H1 (cell line): ENCODE data around the gene SGPP2. TPM values are rescaled to one million over a fixed set of nuclear protein-coding genes. Genes with fewer than 3 reads are reported as not detected.

Source experiments
- EP300 ChIP-seq, 2 experiments: IDR thresholded peaks; 1 replicate in 1 of 2; 2 replicates in 1 of 2; pipeline ENCODE4 v1.6.1; 2011 to 2012; ENCODE audit warnings: low read depth in 2 of 2, low read length in 2 of 2, mild to moderate bottlenecking in 2 of 2, borderline replicate concordance in 1 of 2, inconsistent platforms in 1 of 2, moderate library complexity in 1 of 2
- FOSL1 ChIP-seq: IDR thresholded peaks from 2 replicates; pipeline ENCODE4 v1.6.1; 2011; ENCODE audit warnings: mild to moderate bottlenecking, low read depth, low read length, moderate library complexity; ENCODE audit not compliant: insufficient read depth
- JUND ChIP-seq: IDR thresholded peaks from 2 replicates; pipeline ENCODE4 v1.6.1; 2011; ENCODE audit warnings: mild to moderate bottlenecking, improper control_type of control experiment, low read length
- RBBP5 ChIP-seq: IDR thresholded peaks from 2 replicates; pipeline ENCODE4 v1.7.1; 2012; ENCODE audit warnings: low read depth, mild to moderate bottlenecking, inconsistent platforms, low read length, moderate library complexity, borderline replicate concordance
- RXRA ChIP-seq: IDR thresholded peaks from 2 replicates; pipeline ENCODE4 v1.6.1; 2011; ENCODE audit warnings: low read depth, mild to moderate bottlenecking, low read length, moderate library complexity; ENCODE audit not compliant: insufficient read depth
- SIN3A ChIP-seq, 2 experiments: IDR thresholded peaks in 1 of 2; conservative IDR thresholded peaks in 1 of 2; 2 replicates each; pipeline ENCODE4 v1.6.1; 2011 to 2012; ENCODE audit warnings: low read length in 2 of 2, improper control_type of control experiment in 1 of 2, low read depth in 1 of 2, mild to moderate bottlenecking in 1 of 2
- polyA plus RNA-seq, 7 experiments: library from polyadenylated mRNA; depleted of rRNA in 3 of 7; stranded (reverse) in 5 of 7; unstranded in 2 of 7; fragments of >200 nt in 5 of 7; fragments of 200-250 nt in 2 of 7; gene quantifications; 1 replicate in 5 of 7; 2 replicates in 1 of 7; 4 replicates in 1 of 7; pipeline versions ENCODE4 v1.2.1 to v1.2.3, GENCODE V29; 2011 to 2013; ENCODE audit warnings: missing spikeins in 2 of 7, mixed read lengths in 2 of 7
- total RNA-seq: library from RNA; stranded (reverse); fragmentation: NEBNext Ultra II Directional; extraction: Animal tissue kit (Norgen Biotek cat#: 25700); gene quantifications from 2 replicates; pipeline ENCODE4 v1.2.1, GENCODE V29; 2021

The SGPP2 gene
- total and polyA plus RNA-seq, 2 of the 8 experiments (the other 6 are each of a cell fraction or from before 2014, with no cell fraction given), result 0.29 TPM; not detected in 1

GRCh38 chr2:222514901-222515300 lies 90.6 kb downstream of the SGPP2 start (continued):
- no peak for TF ChIP-seq FOSL1
- TF ChIP-seq EP300 (IDR thresholded peaks at IDR 0.05; ENCODE audit: borderline replicate concordance in 1 of 2, low read depth in 2 of 2, low read length in 2 of 2), result no peak
- no peak for TF ChIP-seq JUND
- no peak for TF ChIP-seq RBBP5
- no peak for TF ChIP-seq RXRA
- no peak for TF ChIP-seq SIN3A (conservative IDR thresholded peaks at IDR 0.05 in 1 of 2, IDR thresholded peaks at IDR 0.05 in 1 of 2; ENCODE audit: low read depth in 1 of 2, low read length in 2 of 2)
